DND-41 (cell line): Measurements from ENCODE around the gene DNAJB13.
"Not testable (repeated sequence)": the region's sequence is repeated elsewhere in the genome, so short reads cannot be mapped to it uniquely, and the experiment has no call there.

Experiments
- ATAC-seq: fragments of 200-7000 bp; cut with Tn5 transposase; 3 replicates; pipeline ENCODE4 v1.9.1; 2021; ENCODE audit warnings: low read depth; ENCODE audit not compliant: insufficient read depth
- DNase-seq: peaks from one replicate; pipeline ENCODE4 v3.0.0-alpha.2; 2020
- H2AFZ ChIP-seq: 2 replicates; pipeline ENCODE4 v1.6.0; 2012; ENCODE audit warnings: low read depth, low read length
- H3K27ac ChIP-seq: 2 replicates; pipeline ENCODE4 v1.5.1; 2012; ENCODE audit warnings: low read length, inconsistent platforms
- H3K27me3 ChIP-seq: fragments of 200-600 bp; sonication (generic); 2 replicates; pipeline ENCODE4 v1.6.0; 2012; ENCODE audit warnings: low read length, mild to moderate bottlenecking, inconsistent platforms; ENCODE audit not compliant: insufficient read depth, poor library complexity
- H3K36me3 ChIP-seq: 2 replicates; pipeline ENCODE4 v1.5.1; 2012; ENCODE audit warnings: low read length, inconsistent platforms; ENCODE audit not compliant: insufficient read depth
- H3K4me1 ChIP-seq: 2 replicates; pipeline ENCODE4 v1.5.1; 2012; ENCODE audit warnings: mild to moderate bottlenecking, low read length; ENCODE audit not compliant: insufficient read depth
- H3K4me2 ChIP-seq: 2 replicates; pipeline ENCODE4 v1.6.0; 2012; ENCODE audit warnings: mild to moderate bottlenecking, moderate library complexity, low read length, inconsistent platforms; ENCODE audit not compliant: insufficient read depth
- H3K4me3 ChIP-seq, 2 experiments: fragments of 200-600 bp in 1 of 2; shearing (Covaris generic) in 1 of 2; 2 replicates each; pipeline ENCODE4 v1.5.1; 2012 to 2016; ENCODE audit warnings: inconsistent platforms in 2 of 2, low read length in 2 of 2, mild to moderate bottlenecking in 2 of 2, low read depth in 1 of 2, moderate library complexity in 1 of 2
- H3K79me2 ChIP-seq: 2 replicates; pipeline ENCODE4 v1.6.0; 2012; ENCODE audit warnings: low read length, inconsistent platforms; ENCODE audit not compliant: insufficient read depth
- H3K9ac ChIP-seq: 2 replicates; pipeline ENCODE4 v1.6.0; 2012; ENCODE audit warnings: low read depth, mild to moderate bottlenecking, inconsistent platforms, low read length, moderate library complexity
- H3K9me3 ChIP-seq: 2 replicates; pipeline ENCODE4 v1.5.1; 2012; ENCODE audit warnings: low read length, moderate library complexity, mild to moderate bottlenecking, inconsistent platforms; ENCODE audit not compliant: insufficient read depth, severe bottlenecking
- H4K20me1 ChIP-seq: 2 replicates; pipeline ENCODE4 v1.6.0; 2012; ENCODE audit warnings: low read length; ENCODE audit not compliant: insufficient read depth
- CTCF ChIP-seq: IDR thresholded peaks from 2 replicates; pipeline ENCODE4 v1.5.1; 2012; ENCODE audit warnings: borderline replicate concordance, low read length, moderate library complexity, mild to moderate bottlenecking; ENCODE audit not compliant: poor library complexity, severe bottlenecking; ENCODE audit errors: extremely low read depth
- EZH2 ChIP-seq: IDR thresholded peaks from 3 replicates; pipeline ENCODE4 v1.6.1; 2012; ENCODE audit warnings: borderline replicate concordance, low read depth, mild to moderate bottlenecking, moderate library complexity, low read length, inconsistent platforms; ENCODE audit not compliant: severe bottlenecking

Gene DNAJB13

GRCh38 chr11:73932781-73933180 is 18.0 kb upstream of the DNAJB13 start:
- no peak for TF ChIP-seq EZH2
- Histone ChIP-seq H3K79me2 (no peaks in the 10 kb centered on the region), H3K9me3 (peaks cover 1% of the 10 kb centered on the region), H3K4me3 (no peak overlapping the region), H3K4me2 (no peak overlapping the region), H3K27me3 (no peaks in the 10 kb centered on the region), H3K4me1 (no peaks in the 10 kb centered on the region), H3K9ac (no peak overlapping the region), H3K36me3 (peaks cover 21% of the 10 kb centered on the region; the same call in 1 of the 2 replicates), H2AFZ (no peak overlapping the region), H4K20me1 (no peaks in the 10 kb centered on the region), H3K27ac (no peak overlapping the region)
- ATAC-seq: no peak
- no peak for DNase-seq

GRCh38 chr11:73936047-73936446 is 14.8 kb upstream of the DNAJB13 start:
- not testable (repeated sequence) for H3K36me3 ChIP-seq, H2AFZ ChIP-seq, H3K4me1 ChIP-seq, H3K4me2 ChIP-seq, H3K27ac ChIP-seq, DNase-seq, ATAC-seq, H3K9ac ChIP-seq, H4K20me1 ChIP-seq, H3K27me3 ChIP-seq, H3K79me2 ChIP-seq, H3K4me3 ChIP-seq
- peaks cover 15% of the 10 kb centered on the region for H3K9me3 ChIP-seq

GRCh38 chr11:73939096-73939495 is 11.7 kb upstream of the DNAJB13 start:
- Histone ChIP-seq H3K4me2 (no peak overlapping the region), H3K4me1 (no peaks in the 10 kb centered on the region), H3K4me3 (no peak overlapping the region), H3K27me3 (no peaks in the 10 kb centered on the region), H3K9me3 (peaks cover 23% of the 10 kb centered on the region), H4K20me1 (no peaks in the 10 kb centered on the region), H3K27ac (no peak overlapping the region), H3K79me2 (no peaks in the 10 kb centered on the region), H3K36me3 (no peaks in the 10 kb centered on the region), H2AFZ (no peak overlapping the region), H3K9ac (no peak overlapping the region)
- no peak for DNase-seq
- TF ChIP-seq EZH2: no peak
- TF ChIP-seq CTCF: no peak
- no peak for ATAC-seq

GRCh38 chr11:73940801-73941570 is 9.8 kb upstream of the DNAJB13 start:
- Histone ChIP-seq H4K20me1 (no peaks in the 10 kb centered on the region), H3K27me3 (no peaks in the 10 kb centered on the region), H3K27ac (no peak overlapping the region), H3K9me3 (peaks cover 23% of the 10 kb centered on the region), H3K4me1 (no peaks in the 10 kb centered on the region), H3K36me3 (no peaks in the 10 kb centered on the region), H3K4me3 (no peak overlapping the region), H3K79me2 (no peaks in the 10 kb centered on the region), H3K9ac (no peak overlapping the region), H2AFZ (no peak overlapping the region), H3K4me2 (no peak overlapping the region)
- TF ChIP-seq CTCF (no peak), EZH2 (no peak)
- no peak for ATAC-seq
- DNase-seq: no peak
